ENCODE measurements around the gene SLC9A3.

Gene SLC9A3

GRCh38 chr5:428754-429452 lies 95.3 kb downstream of the SLC9A3 start:
- DNase-seq (ENCODE audit: low read depth), result no peak

- no peak for DNase-seq (ENCODE audit: low read depth)
Measured at GRCh38 chr5:428219-428618, 96.0 kb downstream of the SLC9A3 start.

GRCh38 chr5:427415-428087 lies 96.7 kb downstream of the SLC9A3 start:
- DNase-seq (ENCODE audit: low read depth), result no peak

DNA sequence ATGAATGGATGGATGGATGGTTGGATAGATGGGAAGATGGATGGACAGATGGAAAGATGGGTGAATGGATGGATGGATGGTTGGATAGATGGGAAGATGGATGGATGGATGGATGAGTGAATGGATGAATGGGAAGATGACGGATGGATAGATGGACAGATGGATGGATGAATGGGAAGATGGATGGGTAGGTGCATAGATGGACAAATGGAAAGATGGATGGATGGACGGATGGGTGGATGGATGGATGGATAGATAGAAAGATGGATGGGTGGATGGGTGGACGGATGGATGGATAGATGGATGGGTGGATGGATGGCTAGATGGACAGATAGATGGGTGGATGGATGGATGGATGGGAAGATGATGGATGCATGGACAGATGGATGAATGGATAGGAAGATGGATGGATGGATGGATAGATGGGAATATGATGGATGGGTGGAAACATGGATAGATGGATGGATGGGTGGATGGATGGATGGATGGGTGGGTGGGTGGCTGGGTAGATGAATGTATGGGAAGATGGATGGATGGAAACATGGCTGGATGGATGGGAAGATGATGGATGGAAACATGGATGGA lies 97.8 kb downstream of the SLC9A3 start:
- DNase-seq (ENCODE audit: low read depth), result no peak

DNA sequence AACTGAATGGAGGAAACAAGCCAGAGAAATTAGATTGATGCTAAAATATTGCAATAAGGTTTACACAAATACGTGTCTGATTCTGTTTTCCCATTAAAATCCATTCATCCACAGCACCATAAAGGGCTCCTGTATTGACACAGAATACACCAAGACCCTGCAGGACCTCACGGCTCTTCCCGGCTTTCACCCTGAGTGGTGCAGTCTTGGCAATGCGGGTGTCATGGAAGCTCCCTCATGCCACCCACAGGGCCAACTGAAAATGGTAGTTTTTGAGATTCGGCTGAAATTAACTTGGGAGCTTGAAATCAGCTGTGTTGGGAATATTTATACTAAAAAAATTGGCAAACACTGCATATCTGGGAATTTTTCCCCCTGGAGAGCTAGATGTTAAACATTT lies 98.5 kb downstream of the SLC9A3 start:
- DNase-seq (ENCODE audit: low read depth), result no peak

DNA sequence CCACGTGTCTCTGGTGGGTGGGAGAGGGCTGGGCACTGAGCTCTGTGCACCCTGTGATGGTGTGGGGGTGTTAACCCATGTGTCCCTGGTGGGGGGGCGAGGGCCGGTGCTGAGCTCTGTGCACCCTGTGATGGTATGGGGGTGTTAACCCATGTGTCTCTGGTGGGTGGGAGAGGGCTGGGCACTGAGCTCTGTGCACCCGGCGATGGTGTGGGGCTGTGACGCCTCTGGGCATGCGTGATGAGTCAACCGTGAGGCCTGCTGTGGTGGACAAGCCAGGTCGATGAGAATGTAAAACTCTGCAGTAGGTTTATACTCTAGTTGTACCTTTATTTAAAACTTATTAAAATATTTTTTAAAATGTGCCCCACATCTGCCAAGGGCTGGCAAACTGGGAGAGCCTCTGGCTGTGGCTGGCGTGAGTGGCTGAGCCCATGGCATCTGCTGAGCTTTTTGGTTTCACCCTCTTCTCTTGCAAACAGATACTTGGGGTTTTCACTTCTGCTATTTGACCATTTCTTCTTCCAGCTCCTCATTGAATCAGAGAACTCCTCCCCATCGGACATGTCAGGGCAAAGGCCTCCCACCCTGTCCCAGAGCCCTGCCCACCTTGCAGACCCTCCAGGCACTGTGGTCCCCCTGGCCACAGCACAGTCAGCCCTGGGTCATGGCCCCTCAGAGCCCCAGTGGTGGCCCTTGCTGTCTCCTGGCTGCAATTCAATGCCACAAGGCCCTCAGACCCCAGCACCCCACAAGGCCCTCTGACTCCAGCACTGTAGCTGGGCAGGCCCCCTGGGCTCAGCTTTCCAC lies 99.7 kb downstream of the SLC9A3 start:
- no peak for DNase-seq (ENCODE audit: low read depth)

DNA sequence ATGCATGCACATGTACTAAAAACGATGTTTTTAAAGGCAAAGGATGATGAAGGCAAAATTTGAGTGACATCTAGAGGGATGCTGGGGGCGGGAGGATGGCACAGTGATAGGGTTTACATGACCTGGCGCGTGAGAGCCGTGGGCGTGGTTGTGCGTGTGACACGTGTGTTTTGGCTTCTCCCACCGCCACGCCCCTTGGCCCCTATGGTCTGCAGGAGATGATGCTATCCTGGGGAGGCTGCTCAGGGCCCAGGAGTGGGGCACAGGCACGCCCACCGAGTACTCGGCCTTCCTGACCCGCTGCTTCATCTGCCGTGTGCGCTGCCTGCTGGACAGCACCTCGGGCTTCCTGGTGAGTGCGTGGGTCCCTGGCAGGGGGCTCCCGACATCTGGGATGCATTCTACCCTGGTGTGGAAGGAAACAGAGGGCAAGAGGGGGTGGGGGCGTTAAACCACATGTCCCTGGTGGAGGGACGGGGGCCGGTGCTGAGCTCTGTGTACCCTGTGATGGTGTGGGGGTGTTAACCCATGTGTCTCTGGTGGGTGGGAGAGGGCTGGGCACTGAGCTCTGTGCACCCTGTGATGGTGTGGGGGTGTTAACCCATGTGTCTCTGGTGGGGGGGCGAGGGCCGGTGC lies 100.5 kb downstream of the SLC9A3 start:
- no peak for DNase-seq (ENCODE audit: low read depth)

GRCh38 chr5:423233-423565 lies 101.0 kb downstream of the SLC9A3 start:
- no peak for DNase-seq (ENCODE audit: low read depth)

DNA sequence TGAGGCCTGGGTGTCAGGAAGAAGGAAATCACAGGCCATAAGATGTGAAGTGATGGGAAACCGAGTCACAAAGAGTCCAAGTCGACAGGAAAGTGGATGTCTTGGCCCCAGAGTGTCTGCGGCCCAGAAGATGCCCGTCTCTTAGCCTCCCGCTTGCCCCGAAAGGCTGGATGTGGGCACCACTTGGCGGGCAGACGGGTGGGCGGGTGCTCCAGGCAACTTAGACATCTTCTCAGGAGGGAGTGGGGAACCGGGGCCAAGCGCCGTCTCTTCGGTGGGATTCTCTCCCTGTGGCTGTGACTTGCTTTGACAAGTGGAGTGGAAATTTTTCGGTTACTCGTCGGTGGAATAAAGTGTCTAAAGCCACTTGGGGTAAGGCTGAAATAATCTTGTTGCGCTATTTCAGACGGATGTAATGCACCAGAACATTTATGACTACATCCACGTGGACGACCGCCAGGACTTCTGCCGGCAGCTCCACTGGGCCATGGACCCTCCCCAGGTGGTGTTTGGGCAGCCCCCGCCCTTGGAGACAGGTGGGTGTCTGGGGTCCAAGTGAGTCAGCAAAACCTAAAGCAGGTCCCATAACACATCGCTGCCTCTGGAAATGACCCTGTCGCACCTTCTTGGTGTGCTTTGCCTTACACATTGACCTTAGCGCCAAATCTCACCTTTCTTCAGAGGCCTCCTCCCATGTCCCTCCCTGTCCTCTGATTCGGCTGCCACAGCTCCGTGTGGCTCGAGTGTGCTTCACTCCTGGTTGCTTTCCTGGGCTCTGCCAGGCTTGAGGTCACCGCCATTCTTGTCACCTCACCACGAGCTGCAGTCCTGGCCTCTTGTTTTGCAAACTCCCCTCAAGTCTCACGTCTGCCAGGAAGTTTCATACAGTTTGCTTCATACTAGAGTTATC lies 101.7 kb downstream of the SLC9A3 start:
- DNase-seq (ENCODE audit: low read depth), result no peak

DNA sequence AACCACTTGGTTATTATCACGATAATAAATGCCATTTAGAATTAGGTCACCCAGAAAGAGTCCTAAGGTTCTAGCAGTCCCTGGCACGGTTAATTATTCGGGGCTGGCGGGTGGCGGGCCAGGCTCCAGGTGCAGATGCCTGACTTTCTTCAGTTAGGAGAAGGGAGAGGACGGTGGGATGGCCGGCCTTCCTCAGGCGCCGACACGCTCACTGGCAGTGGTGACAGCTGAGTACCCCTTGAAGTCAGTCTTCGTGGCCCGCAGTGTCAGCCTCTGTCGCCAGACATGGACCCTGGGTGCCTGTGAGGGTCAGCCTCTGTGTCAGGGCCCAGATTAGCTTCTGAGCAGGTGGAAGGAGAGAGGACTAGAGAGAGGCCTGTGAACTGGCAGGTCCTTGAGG lies 102.3 kb downstream of the SLC9A3 start:
- no peak for DNase-seq (ENCODE audit: low read depth)

DNA sequence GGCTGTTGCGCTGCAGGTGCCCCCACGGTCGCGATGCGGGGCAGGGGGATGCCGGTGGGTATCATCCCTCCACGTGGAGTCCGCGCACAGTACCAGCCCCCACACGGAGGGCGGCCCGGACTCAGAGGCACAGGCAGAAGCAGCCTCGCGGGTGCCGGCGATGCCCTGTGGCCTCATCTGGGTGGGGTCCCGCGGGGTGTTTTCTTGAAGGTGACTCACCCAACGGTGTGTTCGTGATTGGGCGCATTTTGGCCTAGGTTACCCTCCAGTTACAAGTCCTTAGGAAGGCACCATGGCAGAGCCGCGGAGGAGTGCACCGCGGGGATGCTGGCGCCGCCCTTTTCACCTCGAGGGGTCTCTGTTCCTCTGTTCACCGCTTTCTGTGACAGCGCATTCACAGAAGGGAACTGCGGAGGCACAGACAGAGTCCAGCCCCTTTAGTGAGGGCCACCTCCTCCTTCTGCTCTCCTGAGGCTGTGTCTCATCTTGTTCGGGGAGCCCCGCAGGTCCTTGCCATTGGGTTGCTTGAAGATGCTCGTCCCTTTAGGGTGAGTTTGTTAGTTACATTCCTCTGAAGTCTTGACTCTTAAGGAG lies 102.9 kb downstream of the SLC9A3 start:
- no peak for DNase-seq (ENCODE audit: low read depth)

- no peak for DNase-seq (ENCODE audit: low read depth)
Measured at GRCh38 chr5:420632-421286, 103.5 kb downstream of the SLC9A3 start.
